Lung (tissue), 12 donors: ENCODE data around the gene MEG3. TPM values are rescaled to one million over a fixed set of nuclear protein-coding genes. Genes with fewer than 3 reads are reported as not detected.

Experiments
- ATAC-seq: fragments of 200-7000 bp; cut with Tn5 transposase; one replicate; pipeline ENCODE4 v1.9.1; 2020; ENCODE audit warnings: moderate number of reproducible peaks; ENCODE audit not compliant: insufficient read depth, low FRiP score
- DNase-seq, 3 donors: peaks; one replicate each; pipeline ENCODE4 v3.0.0-alpha.2; 2013 to 2017
- H3K27ac ChIP-seq, 2 donors: one replicate each; pipeline ENCODE4 v1.5.1; 2013; ENCODE audit warnings: mild to moderate bottlenecking in 2 of 2, moderate library complexity in 2 of 2, control low read depth in 1 of 2, inconsistent platforms in 1 of 2, low read depth in 1 of 2, low read length in 1 of 2
- H3K27me3 ChIP-seq, 3 donors: one replicate each; pipeline ENCODE4 v1.5.1; 2013; ENCODE audit warnings: low read length in 2 of 3; ENCODE audit not compliant: control insufficient read depth in 3 of 3, insufficient read depth in 3 of 3
- H3K36me3 ChIP-seq, 4 donors: one replicate each; pipeline ENCODE4 v1.5.1; 2013; ENCODE audit warnings: low read length in 4 of 4, mild to moderate bottlenecking in 1 of 4, moderate library complexity in 1 of 4; ENCODE audit not compliant: control insufficient read depth in 4 of 4, insufficient read depth in 4 of 4
- H3K4me1 ChIP-seq, 5 donors: one replicate each; pipeline ENCODE4 v1.5.1; 2013; ENCODE audit warnings: low read length in 5 of 5, mild to moderate bottlenecking in 2 of 5, moderate library complexity in 1 of 5; ENCODE audit not compliant: control insufficient read depth in 5 of 5, insufficient read depth in 5 of 5
- H3K4me3 ChIP-seq: one replicate; pipeline ENCODE4 v1.5.1; 2013; ENCODE audit warnings: mild to moderate bottlenecking, control low read depth, moderate library complexity
- H3K9ac ChIP-seq, 2 donors: one replicate each; pipeline ENCODE4 v1.5.1; 2013; ENCODE audit warnings: low read length in 2 of 2, control low read depth in 1 of 2; ENCODE audit not compliant: insufficient read depth in 1 of 2
- H3K9me3 ChIP-seq, 4 donors: one replicate each; pipeline ENCODE4 v1.5.1; 2013; ENCODE audit warnings: low read length in 3 of 4, mild to moderate bottlenecking in 1 of 4, moderate library complexity in 1 of 4; ENCODE audit not compliant: control insufficient read depth in 4 of 4, insufficient read depth in 3 of 4
- WGBS, 2 donors: extraction: QIAGEN DNeasy Blood & Tissue Kit; methylation state at CpG; one replicate each; pipeline ENCODE4 v1.1.7; 2013; 5-methylcytosine and 5-hydroxymethylcytosine counted together
- polyA plus RNA-seq, 2 donors: library from polyadenylated mRNA; stranded (reverse); fragments of 200-250 nt; gene quantifications; one replicate each; pipeline ENCODE4 v1.2.1, GENCODE V29; 2013
- total RNA-seq, 2 donors: library from RNA; depleted of rRNA in 1 of 2; stranded (reverse); fragments of >200 nt in 1 of 2; gene quantifications; one replicate each; pipeline ENCODE4 v1.2.1, GENCODE V29; 2014 to 2021
- TF ChIP-seq, protein P1 (sequence below): IDR thresholded peaks from 2 replicates; pipeline ENCODE4 v1.5.1; 2012; ENCODE audit warnings: mild to moderate bottlenecking; ENCODE audit errors: control extremely low read depth, extremely low read depth
- donor health status: control.
- donor health status: control.
- donor health status: Bipolar disorder and iron deficiency.
- donor health status: healthy.
- donor health status: DM: yes; HTN: yes; CAD: no.

The MEG3 gene
- total and polyA plus RNA-seq, 4 donors = 5.9 to 267 (median 14.8) TPM

GRCh38 chr14:100779691-100780080 lies 46.2 kb upstream of the MEG3 start:
- Histone ChIP-seq H3K9ac (no peak overlapping the region), H3K4me1 (peaks cover 0 to 10% (median 0%) of the 10 kb centered on the region in 5 donors), H3K36me3 (no peaks in the 10 kb centered on the region), H3K4me3 (no peak overlapping the region), H3K27me3 (no peaks in the 10 kb centered on the region), H3K27ac (no peak overlapping the region), H3K9me3 (no peaks in the 10 kb centered on the region)
- DNase-seq (no peak), ATAC-seq (no peak)
- 93 to 94% methylated on average over 9 to 13 of the region's 13 CpGs for WGBS, 2 donors
- TF ChIP-seq, protein P1, sequence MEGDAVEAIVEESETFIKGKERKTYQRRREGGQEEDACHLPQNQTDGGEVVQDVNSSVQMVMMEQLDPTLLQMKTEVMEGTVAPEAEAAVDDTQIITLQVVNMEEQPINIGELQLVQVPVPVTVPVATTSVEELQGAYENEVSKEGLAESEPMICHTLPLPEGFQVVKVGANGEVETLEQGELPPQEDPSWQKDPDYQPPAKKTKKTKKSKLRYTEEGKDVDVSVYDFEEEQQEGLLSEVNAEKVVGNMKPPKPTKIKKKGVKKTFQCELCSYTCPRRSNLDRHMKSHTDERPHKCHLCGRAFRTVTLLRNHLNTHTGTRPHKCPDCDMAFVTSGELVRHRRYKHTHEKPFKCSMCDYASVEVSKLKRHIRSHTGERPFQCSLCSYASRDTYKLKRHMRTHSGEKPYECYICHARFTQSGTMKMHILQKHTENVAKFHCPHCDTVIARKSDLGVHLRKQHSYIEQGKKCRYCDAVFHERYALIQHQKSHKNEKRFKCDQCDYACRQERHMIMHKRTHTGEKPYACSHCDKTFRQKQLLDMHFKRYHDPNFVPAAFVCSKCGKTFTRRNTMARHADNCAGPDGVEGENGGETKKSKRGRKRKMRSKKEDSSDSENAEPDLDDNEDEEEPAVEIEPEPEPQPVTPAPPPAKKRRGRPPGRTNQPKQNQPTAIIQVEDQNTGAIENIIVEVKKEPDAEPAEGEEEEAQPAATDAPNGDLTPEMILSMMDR = no peak

GRCh38 chr14:100780246-100780645 lies 45.7 kb upstream of the MEG3 start:
- DNase-seq (no peak), ATAC-seq (no peak)
- no peak overlapping the region for H3K27ac ChIP-seq
- H3K36me3 ChIP-seq = no peaks in the 10 kb centered on the region
- no peak overlapping the region for H3K9ac ChIP-seq
- peaks cover 0 to 10% (median 0%) of the 10 kb centered on the region in 5 donors for H3K4me1 ChIP-seq
- no peaks in the 10 kb centered on the region for H3K9me3 ChIP-seq
- no peaks in the 10 kb centered on the region for H3K27me3 ChIP-seq
- 84 to 95% methylated on average over 12 of the region's 12 CpGs for WGBS, 2 donors
- TF ChIP-seq, protein P1 = no peak
- H3K4me3 ChIP-seq = no peak overlapping the region

- no peaks in the 10 kb centered on the region for H3K9me3 ChIP-seq
- TF ChIP-seq, protein P1 = no peak
- ATAC-seq (no peak), DNase-seq (peak in 1 of 3 donors; percentile 14)
- 84% methylated on average over 12 of the region's 12 CpGs for WGBS, 2 donors
- H3K4me1 ChIP-seq = peaks cover 0 to 7% (median 0%) of the 10 kb centered on the region in 5 donors
- H3K4me3 ChIP-seq = no peak overlapping the region
- H3K27me3 ChIP-seq = no peaks in the 10 kb centered on the region
- no peak overlapping the region for H3K9ac ChIP-seq
- no peak overlapping the region for H3K27ac ChIP-seq
- no peaks in the 10 kb centered on the region for H3K36me3 ChIP-seq
Observed at GRCh38 chr14:100780646-100781355, 45.1 kb upstream of the MEG3 start.
